ENCODE results near the gene HOXA2.
A peak's percentile ranks its signal among the peaks of the same experiment; 100 is the strongest.

Gene HOXA2

GRCh38 chr7:27098578-27099451 lies 3.7 kb downstream of the HOXA2 start:
- peak; percentile 80 for DNase-seq

GRCh38 chr7:27097686-27098577 lies 4.6 kb downstream of the HOXA2 start:
- no peak for DNase-seq

- no peak for DNase-seq
Observed at GRCh38 chr7:27096768-27097514, 5.5 kb downstream of the HOXA2 start.

- peak; percentile 95 for DNase-seq
Observed at GRCh38 chr7:27095897-27096767, 6.4 kb downstream of the HOXA2 start, which contains the start of gene HOXA1. Gene HOXA1 (minus strand): TSS chr7:27096000. CDS start chr7:27095912, 88 bp downstream.

- DNase-seq, result no peak
Observed at GRCh38 chr7:27095050-27095896, 7.2 kb downstream of the HOXA2 start.

- no peak for DNase-seq
Observed at GRCh38 chr7:27094304-27095049, 8.0 kb downstream of the HOXA2 start.

DNA sequence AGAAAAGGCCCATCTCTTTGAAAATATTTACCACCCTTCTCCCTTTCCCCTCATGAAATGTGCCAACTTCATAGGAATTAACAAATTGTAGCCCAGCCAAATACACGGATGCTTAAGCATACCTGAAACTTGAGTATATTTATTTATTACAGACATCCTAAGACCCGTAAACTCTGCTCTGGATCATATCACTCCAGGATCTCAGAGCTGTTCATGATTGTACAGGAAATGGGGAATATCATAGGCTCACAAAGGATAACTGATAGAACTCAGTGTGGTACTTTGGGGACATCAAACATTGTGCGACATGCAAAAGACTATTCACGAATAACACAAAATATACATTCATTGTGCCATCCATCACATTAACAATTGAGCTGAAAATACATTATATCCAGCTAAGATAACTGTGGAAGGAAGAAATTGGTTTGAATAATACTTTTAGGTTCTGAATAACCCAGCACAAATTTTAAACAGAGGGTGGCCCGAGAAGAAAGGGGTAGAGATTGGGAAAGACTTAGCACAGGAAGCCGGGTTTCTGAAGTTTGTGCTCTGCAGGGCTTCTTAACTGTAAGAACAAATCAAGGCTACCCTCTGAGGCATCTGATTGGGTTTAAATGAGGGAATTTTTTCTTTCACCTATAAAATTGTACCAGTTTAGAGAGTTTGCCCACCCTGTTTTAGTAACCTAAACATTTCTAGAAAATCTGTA lies 9.1 kb downstream of the HOXA2 start:
- no peak for DNase-seq

- DNase-seq, result no peak
Observed at GRCh38 chr7:27092819-27093110, 9.7 kb downstream of the HOXA2 start.

- no peak for DNase-seq
Observed at GRCh38 chr7:27091941-27092818, 10.3 kb downstream of the HOXA2 start.

- DNase-seq, result no peak
Observed at GRCh38 chr7:27091105-27091504, 11.4 kb downstream of the HOXA2 start.

GRCh38 chr7:27088002-27088922 lies 14.2 kb downstream of the HOXA2 start:
- DNase-seq, result no peak

DNA sequence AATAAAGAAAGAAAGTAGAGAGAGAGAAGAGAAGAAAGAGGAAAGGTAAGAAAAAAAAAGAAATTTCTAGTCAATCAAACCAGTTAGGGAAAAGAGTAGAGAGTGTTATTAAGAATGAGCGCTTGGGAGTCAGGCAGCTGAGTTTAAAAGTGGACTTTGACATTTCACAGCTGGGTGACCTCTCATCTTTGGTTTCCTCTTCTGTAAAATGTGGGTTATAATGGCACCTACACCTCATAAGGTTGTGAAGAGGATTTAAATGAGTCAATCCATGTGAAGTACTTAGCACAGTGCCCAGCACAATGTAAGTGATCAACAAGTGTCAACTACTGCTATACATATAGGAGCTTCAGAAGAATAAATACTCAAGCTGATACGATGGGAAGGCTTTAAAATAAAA lies 18.8 kb downstream of the HOXA2 start:
- DNase-seq, result no peak

DNA sequence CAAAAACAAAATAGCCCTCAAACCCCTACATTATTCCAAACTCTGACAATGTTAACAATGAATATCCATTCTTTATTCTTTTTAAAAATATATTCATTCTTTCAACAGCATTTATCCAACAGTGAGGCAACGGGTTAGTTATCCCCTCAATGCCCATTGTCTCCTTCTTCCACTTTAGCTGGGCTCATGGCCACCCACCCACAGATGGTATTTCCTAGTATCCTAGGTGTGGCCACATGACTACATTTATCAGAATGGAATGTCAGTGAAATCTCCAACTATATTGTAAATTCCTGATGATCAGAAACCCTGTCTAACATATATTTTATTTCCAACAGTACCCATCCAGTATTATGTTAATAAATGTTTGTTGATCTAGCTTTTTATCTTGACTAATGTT lies 20.3 kb downstream of the HOXA2 start:
- no peak for DNase-seq

DNA sequence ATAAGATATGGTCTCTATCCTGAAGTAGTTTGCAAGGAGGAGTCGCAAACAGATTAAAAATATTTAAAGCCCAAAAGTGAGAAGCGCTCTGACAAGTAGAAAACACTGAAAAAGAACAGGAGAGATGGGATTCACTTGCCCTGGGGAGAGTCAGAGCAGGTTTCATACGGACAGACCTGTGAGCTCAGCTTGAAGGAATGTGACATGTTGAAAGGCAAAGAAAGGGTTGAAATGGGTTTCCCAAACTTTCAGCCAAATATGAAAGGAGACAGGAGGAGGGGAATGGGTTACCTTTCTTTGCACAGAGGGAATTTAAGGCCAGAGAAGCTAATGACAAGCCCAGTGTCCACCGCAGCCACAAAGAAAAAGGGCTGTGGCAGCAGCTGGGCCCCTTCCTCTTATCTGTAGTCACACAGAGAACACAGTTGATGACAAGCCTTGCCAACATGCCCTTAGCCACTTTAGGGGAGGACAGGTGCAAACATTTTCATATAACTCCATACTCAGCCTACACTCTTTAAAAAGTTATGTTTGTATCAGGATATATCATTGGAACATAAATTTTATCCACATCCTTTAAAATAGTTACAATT lies 21.5 kb downstream of the HOXA2 start:
- DNase-seq, result no peak

- no peak for DNase-seq
Observed at GRCh38 chr7:27079234-27079975, 23.1 kb downstream of the HOXA2 start.

DNA sequence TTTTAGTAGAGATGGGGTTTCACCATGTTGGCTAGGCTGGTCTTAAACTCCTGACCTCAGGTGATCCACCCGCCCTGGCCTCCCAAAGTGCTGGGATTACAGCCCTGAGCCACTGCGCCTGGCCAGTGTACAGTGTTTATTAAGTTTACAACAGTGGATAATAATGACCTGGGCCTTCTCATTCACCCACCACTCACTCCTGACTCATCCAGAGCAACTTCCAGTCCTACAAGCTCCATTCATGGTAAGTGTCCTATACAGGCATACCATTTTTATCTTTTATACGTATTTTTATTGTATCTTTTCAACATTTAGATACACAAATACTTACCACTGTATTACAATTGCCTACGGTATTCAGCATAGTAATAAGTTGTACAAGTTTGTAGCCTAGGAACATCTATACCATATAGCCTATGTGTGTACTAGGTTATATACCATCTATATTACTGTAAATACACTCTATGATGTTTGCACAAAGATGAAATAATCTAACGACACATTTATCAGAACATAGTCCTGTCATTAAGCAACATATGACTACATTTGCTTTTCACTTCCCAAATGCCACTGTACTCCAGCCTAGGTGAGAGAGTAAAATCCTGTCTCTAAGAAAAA lies 23.8 kb downstream of the HOXA2 start:
- no peak for DNase-seq

Data from fibroblast of skin of abdomen (primary cell).